ENCODE data around the gene PNO1.

GRCh38 chr2:68151037-68151436 lies 6.7 kb upstream of the PNO1 start:
- TF ChIP-seq EP300 (IDR thresholded peaks at IDR 0.05) (no peak), CTCF (IDR thresholded peaks at IDR 0.05) (no peak), POLR2AphosphoS2 (conservative IDR thresholded peaks at IDR 0.05; ENCODE audit: low read length) (no peak), NFE2L2 (conservative IDR thresholded peaks at IDR 0.05; ENCODE audit: low read length) (no peak)
- TF ChIP-seq, protein P1, sequence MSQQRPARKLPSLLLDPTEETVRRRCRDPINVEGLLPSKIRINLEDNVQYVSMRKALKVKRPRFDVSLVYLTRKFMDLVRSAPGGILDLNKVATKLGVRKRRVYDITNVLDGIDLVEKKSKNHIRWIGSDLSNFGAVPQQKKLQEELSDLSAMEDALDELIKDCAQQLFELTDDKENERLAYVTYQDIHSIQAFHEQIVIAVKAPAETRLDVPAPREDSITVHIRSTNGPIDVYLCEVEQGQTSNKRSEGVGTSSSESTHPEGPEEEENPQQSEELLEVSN (IDR thresholded peaks at IDR 0.05; ENCODE audit: borderline replicate concordance, low read depth) = no peak

All from A549 (cell line).